ENCODE results near the gene CCNY.

DNA sequence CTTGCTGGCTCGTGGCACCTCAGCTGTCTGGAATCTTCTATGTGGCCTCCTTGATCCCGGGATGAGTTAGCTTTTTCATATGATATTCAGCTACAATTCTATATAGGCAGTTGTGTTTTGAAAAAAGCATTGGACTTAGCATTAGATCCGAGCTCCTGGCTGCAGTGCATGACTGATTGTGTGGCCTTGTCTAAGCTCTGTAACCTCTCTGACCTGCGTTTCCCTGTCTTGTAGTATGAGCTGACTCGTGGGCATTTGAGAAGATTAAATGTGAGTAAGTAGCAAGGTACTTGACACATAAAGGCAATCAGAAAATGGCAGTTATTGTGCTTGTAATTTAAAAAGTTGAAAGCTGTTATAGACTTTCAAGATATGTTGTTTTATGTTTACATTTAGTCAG is 85.9 kb downstream of the CCNY start:
- TF ChIP-seq, protein P1, sequence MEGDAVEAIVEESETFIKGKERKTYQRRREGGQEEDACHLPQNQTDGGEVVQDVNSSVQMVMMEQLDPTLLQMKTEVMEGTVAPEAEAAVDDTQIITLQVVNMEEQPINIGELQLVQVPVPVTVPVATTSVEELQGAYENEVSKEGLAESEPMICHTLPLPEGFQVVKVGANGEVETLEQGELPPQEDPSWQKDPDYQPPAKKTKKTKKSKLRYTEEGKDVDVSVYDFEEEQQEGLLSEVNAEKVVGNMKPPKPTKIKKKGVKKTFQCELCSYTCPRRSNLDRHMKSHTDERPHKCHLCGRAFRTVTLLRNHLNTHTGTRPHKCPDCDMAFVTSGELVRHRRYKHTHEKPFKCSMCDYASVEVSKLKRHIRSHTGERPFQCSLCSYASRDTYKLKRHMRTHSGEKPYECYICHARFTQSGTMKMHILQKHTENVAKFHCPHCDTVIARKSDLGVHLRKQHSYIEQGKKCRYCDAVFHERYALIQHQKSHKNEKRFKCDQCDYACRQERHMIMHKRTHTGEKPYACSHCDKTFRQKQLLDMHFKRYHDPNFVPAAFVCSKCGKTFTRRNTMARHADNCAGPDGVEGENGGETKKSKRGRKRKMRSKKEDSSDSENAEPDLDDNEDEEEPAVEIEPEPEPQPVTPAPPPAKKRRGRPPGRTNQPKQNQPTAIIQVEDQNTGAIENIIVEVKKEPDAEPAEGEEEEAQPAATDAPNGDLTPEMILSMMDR (IDR thresholded peaks at IDR 0.05) = no peak
- no peak for TF ChIP-seq POLR2A (IDR thresholded peaks at IDR 0.05)
